Left kidney (tissue), 2 donors: ENCODE measurements around the gene SPPL2A. TPM values are rescaled to one million over a fixed set of nuclear protein-coding genes. Genes with fewer than 3 reads are reported as not detected.

Experiments used
- DNase-seq: peaks from one replicate; pipeline ENCODE4 v3.0.0-alpha.2; 2013
- polyA plus RNA-seq: library from polyadenylated mRNA; unstranded; fragments of 120-200 nt; gene quantifications from one replicate; pipeline ENCODE4 v1.2.1, GENCODE V29; 2013; ENCODE audit not compliant: insufficient read length

SPPL2A gene
- polyA plus RNA-seq, 1 donor: 120 TPM

DNA sequence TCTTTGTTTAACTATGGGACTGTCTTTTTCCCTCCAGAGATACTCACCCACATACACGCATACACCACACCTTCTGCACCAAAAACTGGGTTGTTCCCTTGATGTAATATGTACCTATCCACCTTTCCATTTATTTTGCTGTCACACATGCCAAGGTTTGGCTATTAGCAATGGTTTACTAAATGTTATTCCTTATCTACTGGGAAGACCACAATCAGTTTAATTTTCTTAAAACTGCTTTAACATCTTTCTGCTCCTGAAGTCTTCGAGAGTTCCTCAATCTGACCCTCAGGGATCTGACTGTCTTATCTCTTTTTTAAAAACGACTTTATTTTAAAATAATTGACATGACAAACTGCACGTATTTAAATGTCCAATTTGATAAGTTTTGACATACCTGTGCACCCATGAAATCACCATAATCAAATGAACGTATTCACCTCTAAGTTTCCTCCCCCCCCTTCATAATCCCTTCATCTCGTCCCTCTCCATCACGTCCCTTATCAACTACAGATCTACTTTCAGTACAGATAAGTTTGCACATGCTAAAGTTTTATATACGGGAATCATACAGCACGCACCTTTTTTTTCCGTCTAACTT lies 78.1 kb downstream of the SPPL2A start:
- DNase-seq: no peak

- DNase-seq: peak; percentile 89
Observed at GRCh38 chr15:50686469-50687301, 78.8 kb downstream of the SPPL2A start, which contains the start of gene TRPM7. Gene TRPM7, minus strand, starts transcription at chr15:50686797. Its CDS starts 264 bp downstream, at chr15:50686533.

GRCh38 chr15:50685976-50686468 lies 79.5 kb downstream of the SPPL2A start:
- DNase-seq: peak; percentile 46

- no peak for DNase-seq
Observed at GRCh38 chr15:50685191-50685975, 80.1 kb downstream of the SPPL2A start.

DNA sequence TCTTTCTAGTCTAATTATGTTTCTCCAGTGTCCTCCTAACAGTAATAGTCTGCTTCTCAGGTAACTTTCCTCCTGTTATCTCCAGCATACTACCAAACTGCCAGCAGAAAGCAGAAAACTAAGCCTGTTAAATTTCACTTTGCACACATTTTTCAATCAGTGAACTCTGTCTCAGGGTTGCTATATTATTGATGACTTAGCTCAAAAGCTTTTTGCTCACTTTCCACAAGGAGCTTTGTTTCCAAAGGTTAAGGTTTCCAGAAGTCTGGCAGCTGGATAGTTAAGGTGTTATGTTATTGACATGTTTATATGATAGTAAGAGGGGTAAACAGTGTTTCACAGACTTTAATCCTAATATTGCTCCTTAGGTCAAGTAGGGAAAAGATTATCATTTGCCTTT lies 84.0 kb downstream of the SPPL2A start:
- DNase-seq: no peak

DNA sequence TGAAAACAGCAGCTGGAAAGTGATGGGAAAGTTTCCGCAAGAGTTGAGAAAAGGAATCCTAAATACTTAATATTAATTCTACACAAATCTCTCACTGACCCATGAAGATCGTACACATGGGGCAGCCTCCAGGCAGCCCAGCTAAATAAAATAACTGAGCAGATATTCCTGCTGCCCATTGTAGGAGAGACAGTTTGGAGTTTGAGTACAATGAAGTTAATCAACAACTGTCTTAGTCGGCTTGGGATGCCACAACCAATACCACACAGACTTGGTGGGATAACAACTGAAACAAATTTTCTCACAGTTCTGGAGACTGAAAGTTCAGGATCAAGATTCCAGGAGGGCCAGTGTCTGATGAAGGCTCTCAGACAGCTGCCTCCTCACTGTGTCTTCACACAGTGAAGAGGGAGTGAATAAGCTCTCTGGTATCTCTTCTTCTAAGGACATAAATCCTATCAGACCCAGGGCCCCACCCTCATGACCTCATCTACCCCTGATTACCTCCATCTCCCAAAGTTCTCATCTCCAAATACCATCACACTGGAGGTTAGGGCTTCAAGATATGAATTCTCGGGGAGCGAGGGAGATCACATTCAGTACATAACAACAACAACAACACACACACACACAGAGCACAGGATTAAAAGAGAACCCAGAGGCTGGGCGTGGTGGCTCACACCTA lies 88.6 kb downstream of the SPPL2A start:
- DNase-seq: no peak

- peak; percentile 34 for DNase-seq
Observed at GRCh38 chr15:50675535-50676144, 89.9 kb downstream of the SPPL2A start.

- DNase-seq: no peak
Observed at GRCh38 chr15:50670115-50670514, 95.4 kb downstream of the SPPL2A start.

- DNase-seq: no peak
Observed at GRCh38 chr15:50669611-50670010, 95.9 kb downstream of the SPPL2A start.

DNA sequence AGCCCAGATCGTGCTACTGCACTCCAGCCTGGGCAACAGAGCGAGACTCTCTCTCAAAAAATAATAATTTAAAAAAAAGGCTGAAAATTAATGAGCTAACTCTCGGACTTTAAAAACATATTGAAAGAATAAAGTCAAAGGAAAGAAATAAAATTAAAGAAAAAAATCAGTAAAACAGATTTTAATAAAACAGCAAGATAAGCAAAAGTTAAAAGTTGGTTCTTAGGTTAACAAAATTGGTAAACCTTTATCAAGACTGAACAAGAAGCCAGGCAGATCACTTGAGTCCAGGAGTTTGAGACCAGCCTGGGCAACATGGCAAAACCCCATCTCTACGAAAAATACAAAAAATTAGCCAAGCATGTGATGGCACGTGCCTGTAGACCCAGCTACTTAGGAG lies 99.6 kb downstream of the SPPL2A start:
- DNase-seq: no peak

GRCh38 chr15:50655555-50655954 lies 110.0 kb downstream of the SPPL2A start:
- DNase-seq: no peak

DNA sequence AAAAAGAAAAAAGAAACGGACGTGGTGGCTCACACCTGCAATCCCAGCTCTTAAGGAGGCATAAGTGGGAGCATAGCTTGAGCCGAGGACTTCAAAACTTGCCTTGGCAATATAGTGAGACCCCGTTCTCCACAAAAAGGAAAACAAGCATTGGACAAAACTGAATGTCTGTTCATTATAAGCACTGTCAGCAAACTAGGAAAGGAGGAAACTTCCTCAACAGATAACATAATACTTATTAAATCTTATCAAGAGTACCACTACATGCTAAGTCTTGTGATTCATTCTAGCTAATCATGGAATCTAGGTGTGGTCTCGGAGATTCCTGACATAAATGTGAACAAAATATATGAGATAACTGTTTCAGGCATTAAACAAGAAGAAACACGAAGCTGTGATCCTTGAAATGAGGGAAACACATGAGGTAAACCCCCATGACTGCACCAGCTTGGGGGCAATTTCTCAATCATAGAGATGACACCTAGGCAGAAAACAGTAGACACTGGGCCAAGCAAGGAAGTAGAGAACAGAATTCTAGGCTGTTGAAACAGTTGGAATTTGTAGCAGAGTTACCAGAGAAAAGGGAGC lies 112.3 kb downstream of the SPPL2A start:
- DNase-seq: no peak

DNA sequence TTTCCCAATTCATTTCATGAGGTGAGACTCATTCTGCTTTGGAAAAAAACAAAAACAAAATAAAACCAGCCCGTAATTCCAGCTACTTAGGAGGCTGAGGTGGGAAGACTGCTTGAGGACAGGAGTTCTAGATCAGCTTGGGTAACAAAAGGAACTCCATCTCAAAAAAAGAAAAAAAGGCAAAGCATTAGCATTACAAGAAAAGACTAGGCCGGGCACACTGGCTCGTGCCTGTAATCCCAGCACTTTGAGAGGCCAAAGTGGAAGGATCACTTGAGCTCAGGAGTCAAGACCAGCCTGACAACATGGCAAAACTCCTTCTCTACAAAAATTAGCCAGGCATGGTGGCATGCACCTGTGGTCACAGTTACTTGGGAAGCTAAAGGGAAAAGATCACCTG lies 112.8 kb downstream of the SPPL2A start:
- DNase-seq: no peak

Other genes starting within 250 kb of the SPPL2A start
- 1.5 TPM for gene USP50, start 219.0 kb downstream of the SPPL2A start, polyA plus RNA-seq
- 59.4 TPM for gene TRPM7, start 78.9 kb downstream of the SPPL2A start, polyA plus RNA-seq
- 12.3 TPM for gene AP4E1, start 143.0 kb upstream of the SPPL2A start, polyA plus RNA-seq